GM13977 (cell line): Measurements from ENCODE around the gene ANKRD18A.

Experiments used
- DNase-seq: peaks from one replicate; pipeline ENCODE4 v3.0.0; 2012; ENCODE audit warnings: low spot score
- CTCF ChIP-seq: IDR thresholded peaks from 2 replicates; pipeline ENCODE4 v1.5.1; 2012; ENCODE audit warnings: mild to moderate bottlenecking, control low read depth; ENCODE audit not compliant: insufficient read depth; ENCODE audit errors: extremely low read depth, missing control alignments
- in situ Hi-C: fragments of 300-500 bp; cut with MboI; formaldehyde crosslinking; loops from one replicate; pipeline ENCODE4 v1.12.0; 2022; ENCODE audit warnings: low sequenced_read_pairs, low pct_unique_long_range_greater_than_20kb, mixed read lengths, inconsistent platforms; ENCODE audit not compliant: unreplicated experiment

Gene ANKRD18A

DNA sequence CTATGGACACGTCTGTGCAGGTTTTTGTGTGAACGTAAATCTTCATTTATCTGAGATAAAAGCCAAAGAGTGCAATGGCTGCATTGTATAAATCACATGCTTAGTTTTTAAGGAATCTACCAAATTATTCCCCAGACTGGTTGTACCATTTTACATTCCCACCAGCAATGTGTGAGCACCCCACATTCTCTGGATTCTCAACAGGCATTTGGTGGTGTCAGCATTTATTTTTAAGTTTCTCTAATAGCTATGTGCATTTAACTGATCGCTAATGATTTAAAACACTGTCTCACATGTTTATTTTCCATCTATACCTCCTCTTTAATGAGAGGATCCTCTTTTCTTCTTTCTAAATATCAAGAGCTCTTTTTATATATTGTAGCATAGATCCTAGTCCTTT lies 13.9 kb upstream of the ANKRD18A start:
- TF ChIP-seq CTCF = no peak
- no peak for DNase-seq
- in situ Hi-C loops = no loop called here

GRCh38 chr9:38629511-38629910 lies 9.1 kb upstream of the ANKRD18A start:
- TF ChIP-seq CTCF = no peak
- no peak for DNase-seq
- in situ Hi-C loops = no loop called here

DNA sequence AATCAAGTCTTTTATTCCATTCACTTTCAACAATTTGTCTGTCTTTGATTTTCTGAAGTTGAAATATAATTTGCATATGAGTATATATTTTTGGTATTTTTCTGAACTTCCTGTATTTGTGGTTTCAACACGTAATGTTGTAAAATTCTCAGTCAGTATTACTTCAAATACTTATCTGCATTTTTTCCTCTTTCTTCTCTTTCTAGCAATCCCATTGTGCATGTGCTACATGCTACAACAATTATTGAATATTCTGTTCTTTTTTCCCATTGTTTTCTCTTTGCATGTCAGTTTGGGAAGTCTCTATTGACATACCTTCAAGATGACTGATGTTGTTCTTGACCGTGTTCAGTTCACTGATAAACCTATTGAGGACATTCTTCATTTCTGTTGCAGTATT lies 5.6 kb upstream of the ANKRD18A start:
- no peak for DNase-seq
- TF ChIP-seq CTCF = no peak
- in situ Hi-C loops = no loop called here

DNA sequence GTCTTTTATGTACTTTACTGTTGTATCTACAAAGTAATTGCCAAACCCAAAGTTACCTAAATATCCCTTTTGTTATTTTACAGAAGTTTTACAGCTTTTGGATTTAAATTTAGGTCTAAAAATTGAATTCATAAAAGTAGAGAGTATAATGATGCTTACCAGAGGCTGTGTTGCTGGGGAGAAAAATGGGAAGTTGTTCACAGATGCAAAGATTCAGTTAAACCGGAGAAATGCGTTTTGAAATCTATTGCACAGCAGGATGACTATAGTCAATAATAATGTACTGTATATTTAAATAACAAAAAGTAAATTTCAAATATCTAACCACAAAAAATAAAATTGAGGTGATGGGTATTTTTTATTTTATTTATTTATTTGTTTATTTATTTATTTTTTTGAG lies 2.6 kb upstream of the ANKRD18A start:
- in situ Hi-C loops = no loop called here
- DNase-seq = no peak
- no peak for TF ChIP-seq CTCF

DNA sequence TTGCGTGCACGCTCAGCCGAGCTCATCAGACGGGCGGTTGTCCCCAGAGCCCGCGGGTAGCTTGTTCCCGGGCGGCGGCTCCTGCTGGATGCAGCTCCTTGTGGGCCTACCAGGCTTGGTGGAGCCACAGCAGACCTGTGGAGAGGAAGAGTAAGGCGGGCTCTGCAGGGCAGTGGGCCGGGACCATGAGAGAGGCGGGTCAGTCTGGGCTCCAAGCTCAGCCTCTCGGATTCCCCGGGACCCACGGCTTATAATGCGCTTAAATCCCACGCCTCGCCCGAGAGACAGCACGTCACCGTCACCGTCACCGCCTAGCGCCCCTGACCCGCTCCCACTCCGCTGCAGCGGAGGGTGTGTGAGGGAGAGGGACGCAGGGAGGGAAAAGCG lies 1.9 kb upstream of the ANKRD18A start:
- no peak for DNase-seq
- no peak for TF ChIP-seq CTCF
- in situ Hi-C loops = no loop called here

- in situ Hi-C loops = no loop called here
- no peak for TF ChIP-seq CTCF
- no peak for DNase-seq
These were observed 1.3 kb upstream of the ANKRD18A start for GRCh38 chr9:38621434-38622287.
